H9 (cell line): ENCODE data around the gene ST6GAL1. TPM values are rescaled to one million over a fixed set of nuclear protein-coding genes. Genes with fewer than 3 reads are reported as not detected.

Experiments
- DNase-seq: peaks from one replicate; pipeline ENCODE4 v3.0.0-alpha.2; 2017
- H2AFZ ChIP-seq: one replicate; pipeline ENCODE4 v1.6.1; 2013; ENCODE audit warnings: mild to moderate bottlenecking, low read length, control low read depth, moderate library complexity
- H2AK5ac ChIP-seq: 2 replicates; pipeline ENCODE4 v1.6.1; 2013; ENCODE audit warnings: low read length, control low read depth, mixed read lengths; ENCODE audit not compliant: insufficient read length
- H2BK120ac ChIP-seq: one replicate; pipeline ENCODE4 v1.6.1; 2013; ENCODE audit warnings: low read depth, mild to moderate bottlenecking, low read length, control low read depth, inconsistent platforms; ENCODE audit not compliant: poor library complexity, severe bottlenecking
- H2BK12ac ChIP-seq: 2 replicates; pipeline ENCODE4 v1.6.1; 2013; ENCODE audit warnings: low read length, control low read depth, mixed read lengths, low read depth; ENCODE audit not compliant: insufficient read length
- H2BK15ac ChIP-seq: 2 replicates; pipeline ENCODE4 v1.6.1; 2013; ENCODE audit warnings: low read depth, low read length, control low read depth
- H2BK20ac ChIP-seq: one replicate; pipeline ENCODE4 v1.6.1; 2013; ENCODE audit warnings: low read depth, mild to moderate bottlenecking, low read length, control low read depth, inconsistent platforms; ENCODE audit not compliant: poor library complexity, severe bottlenecking
- H2BK5ac ChIP-seq: 2 replicates; pipeline ENCODE4 v1.6.1; 2013; ENCODE audit warnings: low read length, control low read depth, mixed read lengths; ENCODE audit not compliant: insufficient read length
- H3K14ac ChIP-seq: 2 replicates; pipeline ENCODE4 v1.6.1; 2013; ENCODE audit warnings: low read length, control low read depth; ENCODE audit not compliant: insufficient read depth
- H3K18ac ChIP-seq: 2 replicates; pipeline ENCODE4 v1.6.1; 2013; ENCODE audit warnings: low read depth, mild to moderate bottlenecking, mixed read lengths, low read length, control low read depth; ENCODE audit not compliant: insufficient read length
- H3K23ac ChIP-seq: 2 replicates; pipeline ENCODE4 v1.6.1; 2013; ENCODE audit warnings: low read length, control low read depth, mixed read lengths, low read depth; ENCODE audit not compliant: insufficient read length
- H3K23me2 ChIP-seq: 2 replicates; pipeline ENCODE4 v1.6.1; 2013; ENCODE audit warnings: low read depth, mild to moderate bottlenecking, mixed read lengths, low read length, control low read depth; ENCODE audit not compliant: insufficient read length, poor library complexity, severe bottlenecking
- H3K27ac ChIP-seq: 2 replicates; pipeline ENCODE4 v1.5.1; 2013; ENCODE audit warnings: low read length, control low read depth, mixed read lengths, low read depth; ENCODE audit not compliant: insufficient read length
- H3K27me3 ChIP-seq: 2 replicates; pipeline ENCODE4 v1.6.1; 2013; ENCODE audit warnings: low read length, control low read depth, inconsistent platforms; ENCODE audit not compliant: insufficient read depth
- H3K4ac ChIP-seq: 2 replicates; pipeline ENCODE4 v1.6.1; 2013; ENCODE audit warnings: low read depth, mild to moderate bottlenecking, control low read depth, inconsistent platforms, low read length, moderate library complexity
- H3K4me1 ChIP-seq: 2 replicates; pipeline ENCODE4 v1.6.1; 2013; ENCODE audit warnings: low read length, control low read depth, inconsistent platforms; ENCODE audit not compliant: insufficient read depth
- H3K4me2 ChIP-seq: 2 replicates; pipeline ENCODE4 v1.6.1; 2013; ENCODE audit warnings: low read length, control low read depth, mixed read lengths; ENCODE audit not compliant: insufficient read length, insufficient read depth
- H3K56ac ChIP-seq: 2 replicates; pipeline ENCODE4 v1.6.1; 2013; ENCODE audit warnings: low read depth, mild to moderate bottlenecking, mixed read lengths, low read length, control low read depth; ENCODE audit not compliant: insufficient read length
- H3K79me1 ChIP-seq: 2 replicates; pipeline ENCODE4 v1.6.1; 2013; ENCODE audit warnings: low read depth, mild to moderate bottlenecking, moderate library complexity, low read length, control low read depth, inconsistent platforms; ENCODE audit not compliant: insufficient read depth, poor library complexity, severe bottlenecking
- H3K79me2 ChIP-seq: 2 replicates; pipeline ENCODE4 v1.6.1; 2013; ENCODE audit warnings: low read length, control low read depth, inconsistent platforms; ENCODE audit not compliant: insufficient read depth
- H3K9ac ChIP-seq: 2 replicates; pipeline ENCODE4 v1.6.1; 2013; ENCODE audit warnings: low read length, control low read depth, mixed read lengths; ENCODE audit not compliant: insufficient read length; ENCODE audit errors: extremely low read depth
- H3K9me3 ChIP-seq: one replicate; pipeline ENCODE4 v1.6.1; 2013; ENCODE audit warnings: low read depth, low read length, inconsistent platforms; ENCODE audit not compliant: control insufficient read depth
- H3T11ph ChIP-seq: one replicate; pipeline ENCODE4 v1.6.1; 2013; ENCODE audit warnings: mild to moderate bottlenecking, low read length, control low read depth, inconsistent platforms
- H4K20me1 ChIP-seq: one replicate; pipeline ENCODE4 v1.6.1; 2013; ENCODE audit not compliant: control insufficient read depth, insufficient read length, insufficient read depth
- H4K5ac ChIP-seq: 2 replicates; pipeline ENCODE4 v1.6.1; 2013; ENCODE audit warnings: low read depth, mild to moderate bottlenecking, mixed read lengths, low read length, control low read depth; ENCODE audit not compliant: insufficient read length
- H4K8ac ChIP-seq: replicated peaks from 2 replicates; pipeline ENCODE4 v1.6.1; 2013; ENCODE audit warnings: low read length, control low read depth, mixed read lengths, low read depth; ENCODE audit not compliant: insufficient read length
- H4K91ac ChIP-seq: 2 replicates; pipeline ENCODE4 v1.6.1; 2013; ENCODE audit warnings: low read depth, mild to moderate bottlenecking, moderate library complexity, mixed read lengths, low read length, control low read depth; ENCODE audit not compliant: insufficient read length
- H3K27ac Mint-ChIP-seq, 3 experiments: 2 replicates in 2 of 3; 3 replicates in 1 of 3; pipeline ENCODE4 v1.8.0; 2020 to 2021; ENCODE audit warnings: mixed read lengths in 3 of 3, mild to moderate bottlenecking in 1 of 3, moderate library complexity in 1 of 3
- H3K27me3 Mint-ChIP-seq: 2 replicates; pipeline ENCODE4 v1.8.0; 2021; ENCODE audit warnings: low read depth, mild to moderate bottlenecking, moderate library complexity, mixed read lengths
- H3K36me3 Mint-ChIP-seq, 3 experiments: 2 replicates in 2 of 3; 3 replicates in 1 of 3; pipeline ENCODE4 v1.8.0; 2020 to 2021; ENCODE audit warnings: low read depth in 3 of 3, mixed read lengths in 3 of 3; ENCODE audit not compliant: insufficient read depth in 1 of 3
- H3K4me1 Mint-ChIP-seq, 2 experiments: 2 replicates each; pipeline ENCODE4 v1.8.0; 2020; ENCODE audit warnings: mixed read lengths in 2 of 2
- H3K4me3 Mint-ChIP-seq, 2 experiments: 2 replicates in 1 of 2; 3 replicates in 1 of 2; pipeline ENCODE4 v1.8.0; 2020 to 2021; ENCODE audit warnings: mild to moderate bottlenecking in 2 of 2, mixed read lengths in 2 of 2, moderate library complexity in 1 of 2
- H3K9me3 Mint-ChIP-seq, 2 experiments: 2 replicates in 1 of 2; 3 replicates in 1 of 2; pipeline ENCODE4 v1.8.0; 2020; ENCODE audit warnings: mild to moderate bottlenecking in 2 of 2, mixed read lengths in 2 of 2, moderate library complexity in 1 of 2
- CTCF ChIP-seq: fragments of 200-600 bp; sonication (generic); conservative IDR thresholded peaks from 3 replicates; pipeline ENCODE4 v1.8.0; 2021; ENCODE audit warnings: antibody characterized with exemption, mild to moderate bottlenecking
- WGBS: extraction: QIAGEN DNeasy Blood & Tissue Kit; methylation state at CpG from one replicate; pipeline ENCODE4 v1.1.7; 2013; ENCODE audit warnings: missing lambda C conversion rate, low lambda C conversion rate, mixed read lengths; ENCODE audit not compliant: insufficient read length; ENCODE audit errors: extremely low coverage; 5-methylcytosine and 5-hydroxymethylcytosine counted together
- total RNA-seq: library from RNA; stranded (reverse); gene quantifications from 2 replicates; pipeline ENCODE4 v1.2.1, GENCODE V29; 2021

Gene ST6GAL1
- total RNA-seq, 1 experiment from 2014 or later = 139 TPM

GRCh38 chr3:187082758-187083375 lies 152.5 kb downstream of the ST6GAL1 start:
- H2AFZ ChIP-seq = no peak overlapping the region
- no CpG with 5 or more reads among the region's 6 CpGs for WGBS
- Mint-ChIP-seq H3K4me3 (no peak overlapping the region), H3K36me3 (peaks cover 12 to 23% (median 20%) of the 10 kb centered on the region in 3 experiments), H3K27me3 (no peaks in the 10 kb centered on the region), H3K27ac (peak overlapping the region in 1 of 3 experiments; percentile 35; a peak in 1 of 7 replicates), H3K4me1 (peaks cover 33 to 36% of the 10 kb centered on the region in 2 experiments), H3K9me3 (peaks cover 10 to 16% of the 10 kb centered on the region in 2 experiments)
- no peak overlapping the region for H2BK15ac ChIP-seq
- H3K4ac ChIP-seq = no peak overlapping the region
- H2BK12ac ChIP-seq = no peak overlapping the region
- no peak overlapping the region for H3K9ac ChIP-seq
- H2BK120ac ChIP-seq = no peak overlapping the region
- no peak overlapping the region for H2AK5ac ChIP-seq
- no peak overlapping the region for H3T11ph ChIP-seq
- no peak overlapping the region for H2BK5ac ChIP-seq
- no peak overlapping the region for H3K23ac ChIP-seq
- TF ChIP-seq CTCF = no peak
- H4K5ac ChIP-seq = no peak overlapping the region
- no peaks in the 10 kb centered on the region for H3K27me3 ChIP-seq
- no peak overlapping the region for H3K56ac ChIP-seq
- H3K27ac ChIP-seq = no peak overlapping the region
- H3K14ac ChIP-seq = no peak overlapping the region
- no peaks in the 10 kb centered on the region for H3K23me2 ChIP-seq
- H3K4me1 ChIP-seq = peaks cover 6% of the 10 kb centered on the region; the same call in 1 of the 2 replicates
- H3K79me1 ChIP-seq = no peaks in the 10 kb centered on the region
- H4K8ac ChIP-seq = no peak overlapping the region
- no peak overlapping the region for H2BK20ac ChIP-seq
- H3K18ac ChIP-seq = no peak overlapping the region
- no peak overlapping the region for H4K91ac ChIP-seq
- H3K4me2 ChIP-seq = no peak overlapping the region
- no peaks in the 10 kb centered on the region for H3K79me2 ChIP-seq
- DNase-seq = no peak
- H4K20me1 ChIP-seq = no peaks in the 10 kb centered on the region
- H3K9me3 ChIP-seq = no peaks in the 10 kb centered on the region
